D341Med (cell line): ENCODE results near the gene GPC3.

Experiments
- DNase-seq: peaks from one replicate; pipeline ENCODE4 v3.0.0; 2012; ENCODE audit warnings: low spot score

GPC3 gene

GRCh38 chrX:133681897-133682296 is 303.5 kb downstream of the GPC3 start:
- DNase-seq: no peak

- DNase-seq: no peak
Measured at GRCh38 chrX:133681421-133681820, 304.0 kb downstream of the GPC3 start.

GRCh38 chrX:133677123-133678063 is 308.0 kb downstream of the GPC3 start:
- no peak for DNase-seq

GRCh38 chrX:133676344-133677122 is 308.9 kb downstream of the GPC3 start:
- no peak for DNase-seq

- no peak for DNase-seq
Measured at GRCh38 chrX:133674726-133675470, 310.5 kb downstream of the GPC3 start.

GRCh38 chrX:133670383-133670782 is 315.0 kb downstream of the GPC3 start:
- peak; percentile 34 for DNase-seq

GRCh38 chrX:133669214-133669613 is 316.2 kb downstream of the GPC3 start:
- DNase-seq: no peak

- DNase-seq: no peak
Measured at GRCh38 chrX:133668225-133668931, 317.0 kb downstream of the GPC3 start.

- DNase-seq: no peak
Measured at GRCh38 chrX:133666256-133666655, 319.1 kb downstream of the GPC3 start.

GRCh38 chrX:133661962-133662839 is 323.2 kb downstream of the GPC3 start:
- DNase-seq: no peak

GRCh38 chrX:133660281-133660680 is 325.1 kb downstream of the GPC3 start:
- no peak for DNase-seq

GRCh38 chrX:133658293-133658911 is 327.0 kb downstream of the GPC3 start:
- no peak for DNase-seq

GRCh38 chrX:133655275-133656265 is 329.8 kb downstream of the GPC3 start:
- no peak for DNase-seq

- DNase-seq: no peak
Measured at GRCh38 chrX:133654811-133655210, 330.6 kb downstream of the GPC3 start.

- no peak for DNase-seq
Measured at GRCh38 chrX:133653358-133653757, 332.0 kb downstream of the GPC3 start.

GRCh38 chrX:133652185-133652584 is 333.2 kb downstream of the GPC3 start:
- DNase-seq: no peak

- DNase-seq: no peak
Measured at GRCh38 chrX:133650239-133650638, 335.2 kb downstream of the GPC3 start.

GRCh38 chrX:133649651-133650050 is 335.7 kb downstream of the GPC3 start:
- DNase-seq: no peak

GRCh38 chrX:133648594-133648993 is 336.8 kb downstream of the GPC3 start:
- no peak for DNase-seq
